HEK293 (cell line): Measurements from ENCODE around the gene ADGRD2.

Experiments
- CTCF ChIA-PET: fragments of 350-600 bp; formaldehyde crosslinking; extraction: SDS; loops from one replicate; lab custom pipeline; 2021; ENCODE audit warnings: antibody characterized with exemption; lab: Yijun Ruan, JAX
- POLR2A ChIA-PET: fragments of 300-600 bp; formaldehyde crosslinking; extraction: SDS; loops from one replicate; lab custom pipeline; 2020; ENCODE audit warnings: antibody characterized with exemption, inconsistent platforms; lab: Yijun Ruan, JAX
- H3K27ac ChIP-seq: fragments of 200-500 bp; sonication (Bioruptor generic); 2 replicates; pipeline ENCODE4 v1.5.1; 2014; ENCODE audit warnings: low read depth, low read length, control low read depth, inconsistent platforms; ENCODE audit errors: extremely low read depth
- H3K36me3 ChIP-seq, 2 experiments: fragments of 200-500 bp in 1 of 2; sonication (Bioruptor generic) in 1 of 2; 1 replicate in 1 of 2; 2 replicates in 1 of 2; pipeline ENCODE4 v1.5.1; 2014 to 2017; ENCODE audit warnings: inconsistent platforms in 2 of 2, low read length in 2 of 2; ENCODE audit not compliant: control insufficient read depth in 2 of 2, insufficient read depth in 1 of 2
- H3K4me1 ChIP-seq: fragments of 200-500 bp; sonication (Bioruptor generic); 2 replicates; pipeline ENCODE4 v1.5.1; 2014; ENCODE audit warnings: mild to moderate bottlenecking, low read length, inconsistent platforms; ENCODE audit not compliant: control insufficient read depth, insufficient read depth
- H3K4me3 ChIP-seq: 2 replicates; pipeline ENCODE4 v1.5.1; 2011; ENCODE audit warnings: low read depth, mild to moderate bottlenecking, control low read depth, low read length, moderate library complexity
- H3K9me3 ChIP-seq: fragments of 200-500 bp; sonication (Bioruptor generic); 2 replicates; pipeline ENCODE4 v1.5.1; 2014; ENCODE audit warnings: low read depth, low read length, inconsistent platforms; ENCODE audit not compliant: control insufficient read depth, insufficient read depth
- BCL11B ChIP-seq: fragments of 450-650 bp; formaldehyde crosslinking; IDR thresholded peaks from 2 replicates; pipeline ENCODE4 v1.5.1; 2016; ENCODE audit warnings: low read depth, missing biosample characterization, missing genetic modification characterization
- KLF8 ChIP-seq: fragments of 450-650 bp; formaldehyde crosslinking; IDR thresholded peaks from 2 replicates; pipeline ENCODE4 v1.5.1; 2016; ENCODE audit warnings: missing biosample characterization, missing genetic modification characterization
- REPIN1 ChIP-seq: fragments of 450-650 bp; formaldehyde crosslinking; IDR thresholded peaks from 2 replicates; pipeline ENCODE4 v1.5.1; 2017; ENCODE audit warnings: missing biosample characterization, missing genetic modification characterization, low read depth
- ZBTB1 ChIP-seq: fragments of 450-650 bp; formaldehyde crosslinking; IDR thresholded peaks from 2 replicates; pipeline ENCODE4 v1.5.1; 2016; ENCODE audit warnings: missing biosample characterization, missing genetic modification characterization
- ZFHX2 ChIP-seq: fragments of 450-650 bp; formaldehyde crosslinking; conservative IDR thresholded peaks from 2 replicates; pipeline ENCODE4 v1.5.1; 2016; ENCODE audit warnings: missing biosample characterization, missing genetic modification characterization
- ZNF157 ChIP-seq: fragments of 450-650 bp; formaldehyde crosslinking; IDR thresholded peaks from 2 replicates; pipeline ENCODE4 v1.5.1; 2016; ENCODE audit warnings: missing biosample characterization, missing genetic modification characterization
- ZNF248 ChIP-seq: fragments of 450-650 bp; formaldehyde crosslinking; IDR thresholded peaks from 2 replicates; pipeline ENCODE4 v1.5.1; 2017; ENCODE audit warnings: missing biosample characterization, missing genetic modification characterization
- ZNF335 ChIP-seq: fragments of 450-650 bp; formaldehyde crosslinking; conservative IDR thresholded peaks from 2 replicates; pipeline ENCODE4 v1.5.1; 2016; ENCODE audit warnings: missing biosample characterization, missing genetic modification characterization
- ZNF350 ChIP-seq: fragments of 450-650 bp; formaldehyde crosslinking; IDR thresholded peaks from 2 replicates; pipeline ENCODE4 v1.5.0; 2017; ENCODE audit warnings: missing biosample characterization, mild to moderate bottlenecking, missing genetic modification characterization
- ZNF423 ChIP-seq: fragments of 450-650 bp; formaldehyde crosslinking; IDR thresholded peaks from 2 replicates; pipeline ENCODE4 v1.5.1; 2016; ENCODE audit warnings: missing biosample characterization, missing genetic modification characterization
- ZNF585B ChIP-seq: fragments of 450-650 bp; formaldehyde crosslinking; IDR thresholded peaks from 2 replicates; pipeline ENCODE4 v1.5.1; 2016; ENCODE audit warnings: missing biosample characterization, missing genetic modification characterization
- ZNF621 ChIP-seq: fragments of 450-650 bp; formaldehyde crosslinking; IDR thresholded peaks from 2 replicates; pipeline ENCODE4 v1.5.1; 2017; ENCODE audit warnings: missing biosample characterization, missing genetic modification characterization
- ZNF670 ChIP-seq: fragments of 450-650 bp; formaldehyde crosslinking; IDR thresholded peaks from 2 replicates; pipeline ENCODE4 v1.5.1; 2016; ENCODE audit warnings: missing biosample characterization, missing genetic modification characterization, low read depth
- ZNF777 ChIP-seq: fragments of 450-650 bp; formaldehyde crosslinking; IDR thresholded peaks from 2 replicates; pipeline ENCODE4 v1.5.1; 2017; ENCODE audit warnings: missing biosample characterization, missing genetic modification characterization, borderline replicate concordance
- ZNF830 ChIP-seq: fragments of 450-650 bp; IDR thresholded peaks from 2 replicates; pipeline ENCODE4 v1.5.0; 2018; ENCODE audit warnings: missing biosample characterization, missing genetic modification characterization, low read depth, mild to moderate bottlenecking, moderate library complexity
- ZSCAN23 ChIP-seq: fragments of 450-650 bp; formaldehyde crosslinking; IDR thresholded peaks from 2 replicates; pipeline ENCODE4 v1.5.1; 2016; ENCODE audit warnings: missing biosample characterization, missing genetic modification characterization
- TF ChIP-seq, protein P1 (sequence below): fragments of 450-650 bp; formaldehyde crosslinking; IDR thresholded peaks from 2 replicates; pipeline ENCODE4 v1.5.1; 2016; ENCODE audit warnings: missing biosample characterization, missing genetic modification characterization, borderline replicate concordance
- TF ChIP-seq, protein P2 (sequence below): fragments of 450-650 bp; formaldehyde crosslinking; optimal IDR thresholded peaks from 2 replicates; pipeline ENCODE3; 2016; ENCODE audit warnings: missing biosample characterization, mild to moderate bottlenecking, missing genetic modification characterization

Gene ADGRD2

DNA sequence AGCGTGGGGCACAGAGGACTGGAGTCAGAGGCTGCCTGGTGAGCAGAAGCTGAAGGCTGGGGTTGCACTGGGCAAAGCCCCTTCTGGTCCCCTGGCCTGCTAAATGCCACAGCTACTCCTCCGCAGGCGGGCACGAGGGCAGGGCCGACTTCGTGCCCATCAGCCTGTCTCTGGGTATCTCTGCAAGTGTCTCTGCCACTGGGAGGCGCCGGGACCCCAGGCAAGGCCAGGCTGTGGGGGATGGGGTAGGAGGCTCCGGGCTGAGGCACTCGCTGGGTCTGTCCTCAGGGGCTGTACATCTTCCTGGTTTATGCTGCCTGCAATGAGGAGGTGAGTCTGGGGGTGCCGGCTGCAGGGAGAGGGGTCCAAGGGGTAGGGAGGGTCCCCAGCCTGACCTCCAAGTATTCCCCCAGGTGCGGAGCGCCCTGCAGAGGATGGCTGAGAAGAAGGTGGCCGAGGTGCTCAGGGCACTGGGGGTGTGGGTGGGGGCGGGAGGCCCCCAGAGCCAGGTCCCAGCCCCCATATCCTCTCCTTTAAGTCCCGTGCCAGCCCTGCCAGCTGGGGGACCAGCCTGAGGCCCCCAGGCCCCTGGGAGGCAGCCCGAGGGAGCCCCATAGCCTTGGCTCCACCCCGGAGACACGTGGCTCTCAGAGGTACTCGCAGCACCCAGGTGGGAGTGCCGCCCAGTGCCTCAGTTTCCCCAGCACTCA lies 25.1 kb downstream of the ADGRD2 start:
- H3K4me3 ChIP-seq: no peak overlapping the region
- no peaks in the 10 kb centered on the region for H3K36me3 ChIP-seq
- POLR2A ChIA-PET: no interaction called here
- TF ChIP-seq ZNF777 (tag by site-specific recombination) (no peak), ZNF157 (no peak), ZNF423 (tag by site-specific recombination) (no peak), ZNF670 (tag by site-specific recombination) (no peak), ZFHX2 (tag by site-specific recombination) (no peak), REPIN1 (no peak), KLF8 (tag by site-specific recombination) (no peak), ZNF585B (no peak), ZSCAN23 (tag by site-specific recombination) (no peak), BCL11B (tag by site-specific recombination) (no peak)
- TF ChIP-seq, protein P1, sequence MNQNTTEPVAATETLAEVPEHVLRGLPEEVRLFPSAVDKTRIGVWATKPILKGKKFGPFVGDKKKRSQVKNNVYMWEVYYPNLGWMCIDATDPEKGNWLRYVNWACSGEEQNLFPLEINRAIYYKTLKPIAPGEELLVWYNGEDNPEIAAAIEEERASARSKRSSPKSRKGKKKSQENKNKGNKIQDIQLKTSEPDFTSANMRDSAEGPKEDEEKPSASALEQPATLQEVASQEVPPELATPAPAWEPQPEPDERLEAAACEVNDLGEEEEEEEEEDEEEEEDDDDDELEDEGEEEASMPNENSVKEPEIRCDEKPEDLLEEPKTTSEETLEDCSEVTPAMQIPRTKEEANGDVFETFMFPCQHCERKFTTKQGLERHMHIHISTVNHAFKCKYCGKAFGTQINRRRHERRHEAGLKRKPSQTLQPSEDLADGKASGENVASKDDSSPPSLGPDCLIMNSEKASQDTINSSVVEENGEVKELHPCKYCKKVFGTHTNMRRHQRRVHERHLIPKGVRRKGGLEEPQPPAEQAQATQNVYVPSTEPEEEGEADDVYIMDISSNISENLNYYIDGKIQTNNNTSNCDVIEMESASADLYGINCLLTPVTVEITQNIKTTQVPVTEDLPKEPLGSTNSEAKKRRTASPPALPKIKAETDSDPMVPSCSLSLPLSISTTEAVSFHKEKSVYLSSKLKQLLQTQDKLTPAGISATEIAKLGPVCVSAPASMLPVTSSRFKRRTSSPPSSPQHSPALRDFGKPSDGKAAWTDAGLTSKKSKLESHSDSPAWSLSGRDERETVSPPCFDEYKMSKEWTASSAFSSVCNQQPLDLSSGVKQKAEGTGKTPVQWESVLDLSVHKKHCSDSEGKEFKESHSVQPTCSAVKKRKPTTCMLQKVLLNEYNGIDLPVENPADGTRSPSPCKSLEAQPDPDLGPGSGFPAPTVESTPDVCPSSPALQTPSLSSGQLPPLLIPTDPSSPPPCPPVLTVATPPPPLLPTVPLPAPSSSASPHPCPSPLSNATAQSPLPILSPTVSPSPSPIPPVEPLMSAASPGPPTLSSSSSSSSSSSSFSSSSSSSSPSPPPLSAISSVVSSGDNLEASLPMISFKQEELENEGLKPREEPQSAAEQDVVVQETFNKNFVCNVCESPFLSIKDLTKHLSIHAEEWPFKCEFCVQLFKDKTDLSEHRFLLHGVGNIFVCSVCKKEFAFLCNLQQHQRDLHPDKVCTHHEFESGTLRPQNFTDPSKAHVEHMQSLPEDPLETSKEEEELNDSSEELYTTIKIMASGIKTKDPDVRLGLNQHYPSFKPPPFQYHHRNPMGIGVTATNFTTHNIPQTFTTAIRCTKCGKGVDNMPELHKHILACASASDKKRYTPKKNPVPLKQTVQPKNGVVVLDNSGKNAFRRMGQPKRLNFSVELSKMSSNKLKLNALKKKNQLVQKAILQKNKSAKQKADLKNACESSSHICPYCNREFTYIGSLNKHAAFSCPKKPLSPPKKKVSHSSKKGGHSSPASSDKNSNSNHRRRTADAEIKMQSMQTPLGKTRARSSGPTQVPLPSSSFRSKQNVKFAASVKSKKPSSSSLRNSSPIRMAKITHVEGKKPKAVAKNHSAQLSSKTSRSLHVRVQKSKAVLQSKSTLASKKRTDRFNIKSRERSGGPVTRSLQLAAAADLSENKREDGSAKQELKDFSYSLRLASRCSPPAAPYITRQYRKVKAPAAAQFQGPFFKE (tag by site-specific recombination): no peak
- no peak overlapping the region for H3K27ac ChIP-seq
- H3K4me1 ChIP-seq: no peaks in the 10 kb centered on the region
- CTCF ChIA-PET: interaction anchor here (0.6 to 1.5 kb wide), 3 partner anchors 56 to 149 kb away, joined by 3 to 4 read pairs (median 3); no protein-coding TSS in a partner anchor
- H3K9me3 ChIP-seq: no peaks in the 10 kb centered on the region

DNA sequence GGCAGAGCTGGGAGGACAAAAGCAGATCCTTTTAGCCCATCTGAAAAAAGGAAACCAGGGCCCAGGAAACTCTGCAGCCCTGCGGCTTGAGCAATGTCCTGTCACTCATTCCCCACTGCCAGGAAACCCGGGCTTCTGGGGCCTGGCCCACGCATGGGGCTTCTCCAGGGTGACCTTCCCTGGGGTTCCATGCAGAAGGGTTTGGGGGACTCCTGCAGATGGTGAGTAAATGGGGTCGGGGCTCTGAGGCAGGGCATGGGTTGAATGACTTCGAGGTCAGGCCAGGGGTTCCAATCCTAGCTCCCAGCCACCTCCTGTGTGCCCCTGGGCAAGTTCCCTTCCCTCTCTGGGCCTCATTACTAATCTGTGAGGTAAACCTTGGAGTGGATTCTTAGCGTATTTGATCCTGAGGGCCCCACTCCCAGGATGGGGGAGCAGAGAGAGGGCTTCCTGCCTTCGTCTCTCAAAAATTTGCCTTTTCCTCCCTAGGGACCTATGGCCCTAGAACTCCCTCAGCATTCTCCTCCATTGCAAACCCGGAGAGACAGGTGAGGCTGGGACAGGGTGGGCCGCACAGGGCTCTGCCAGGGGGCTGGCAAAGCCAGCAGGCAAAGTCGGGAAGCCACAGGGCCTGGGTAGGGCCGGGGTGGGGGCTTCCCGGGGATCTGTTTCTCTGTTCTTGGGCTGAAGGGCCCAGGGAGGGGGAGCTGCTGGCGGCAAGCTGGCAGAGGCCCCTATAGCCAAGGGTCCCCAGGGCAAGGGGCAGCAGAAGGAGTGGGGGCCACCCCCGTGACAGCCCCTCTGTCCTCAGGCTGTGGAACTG lies 25.8 kb downstream of the ADGRD2 start:
- Histone ChIP-seq H3K36me3 (no peaks in the 10 kb centered on the region), H3K4me3 (no peak overlapping the region), H3K27ac (no peak overlapping the region), H3K9me3 (no peaks in the 10 kb centered on the region), H3K4me1 (no peaks in the 10 kb centered on the region)
- TF ChIP-seq ZNF248 (no peak), ZNF335 (no peak), ZNF621 (tag by site-specific recombination) (no peak), ZBTB1 (tag by site-specific recombination) (no peak), ZNF350 (no peak), ZNF830 (tag by site-specific recombination) (no peak)
- TF ChIP-seq, protein P2, sequence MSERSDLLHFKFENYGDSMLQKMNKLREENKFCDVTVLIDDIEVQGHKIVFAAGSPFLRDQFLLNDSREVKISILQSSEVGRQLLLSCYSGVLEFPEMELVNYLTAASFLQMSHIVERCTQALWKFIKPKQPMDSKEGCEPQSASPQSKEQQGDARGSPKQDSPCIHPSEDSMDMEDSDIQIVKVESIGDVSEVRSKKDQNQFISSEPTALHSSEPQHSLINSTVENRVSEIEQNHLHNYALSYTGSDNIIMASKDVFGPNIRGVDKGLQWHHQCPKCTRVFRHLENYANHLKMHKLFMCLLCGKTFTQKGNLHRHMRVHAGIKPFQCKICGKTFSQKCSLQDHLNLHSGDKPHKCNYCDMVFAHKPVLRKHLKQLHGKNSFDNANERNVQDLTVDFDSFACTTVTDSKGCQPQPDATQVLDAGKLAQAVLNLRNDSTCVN (tag by site-specific recombination): no peak
- CTCF ChIA-PET: interaction anchor here (0.6 to 1.5 kb wide), 4 partner anchors 57 to 370 kb away, joined by 3 to 10 read pairs (median 4); no protein-coding TSS in a partner anchor
- POLR2A ChIA-PET: no interaction called here
